Inflammatory macrophage (primary cell): ENCODE data around the gene NABP2.
"Not testable (repeated sequence)": the region's sequence is repeated elsewhere in the genome, so short reads cannot be mapped to it uniquely, and the experiment has no call there.

ENCODE experiments used
- DNase-seq, 2 donors: peaks; one replicate each; pipeline ENCODE4 v3.0.0-alpha.2; 2020 to 2022
- total RNA-seq, 18 experiments: gene quantifications; one replicate each; lab custom pipeline; 2026; ENCODE audit warnings: mixed read lengths in 6 of 18, inconsistent platforms in 2 of 18; lab: John Stamatoyannopoulos, UW

The NABP2 gene
- total RNA-seq: 4.8 to 19.3 (median 13.8) reads per million in 18 experiments

GRCh38 chr12:56224102-56224701 lies at the start of gene NABP2:
TSS of gene NABP2 (plus strand) at chr12:56224342. CDS start at chr12:56224857, 515 bp downstream.
- DNase-seq: peak; percentile 97

GRCh38 chr12:56178347-56178746 lies 45.8 kb upstream of the NABP2 start:
- DNase-seq: no peak

GRCh38 chr12:56186957-56187356 lies 37.2 kb upstream of the NABP2 start:
- no peak for DNase-seq

- DNase-seq: peak in 1 of 2 donors; percentile 11
Measured at GRCh38 chr12:56188131-56188777, 35.9 kb upstream of the NABP2 start.

GRCh38 chr12:56188778-56189098 lies 35.4 kb upstream of the NABP2 start:
- DNase-seq: no peak

- peak; percentile 87 to 94 for DNase-seq
Measured at GRCh38 chr12:56189099-56189917, 34.8 kb upstream of the NABP2 start, which contains the start of gene SMARCC2. TSS of gene SMARCC2 (minus strand) at chr12:56189483. CDS start at chr12:56189461, 22 bp downstream.

GRCh38 chr12:56189918-56190694 lies 34.0 kb upstream of the NABP2 start:
- peak; percentile 84 to 85 for DNase-seq

- no peak for DNase-seq
Measured at GRCh38 chr12:56190695-56191155, 33.4 kb upstream of the NABP2 start.

- DNase-seq: no peak
Measured at GRCh38 chr12:56192582-56192981, 31.6 kb upstream of the NABP2 start.

- peak; percentile 92 to 95 for DNase-seq
Measured at GRCh38 chr12:56193025-56193578, 31.0 kb upstream of the NABP2 start.

- DNase-seq: not testable (repeated sequence)
Measured at GRCh38 chr12:56196818-56197550, 27.2 kb upstream of the NABP2 start.

GRCh38 chr12:56197921-56198635 lies 26.1 kb upstream of the NABP2 start:
- no peak for DNase-seq

- DNase-seq: no peak
Measured at GRCh38 chr12:56198836-56199235, 25.3 kb upstream of the NABP2 start.

GRCh38 chr12:56202366-56202765 lies 21.8 kb upstream of the NABP2 start:
- DNase-seq: no peak

GRCh38 chr12:56202838-56203237 lies 21.3 kb upstream of the NABP2 start:
- DNase-seq: no peak

- no peak for DNase-seq
Measured at GRCh38 chr12:56204275-56204674, 19.9 kb upstream of the NABP2 start.

- peak in 1 of 2 donors; percentile 12 for DNase-seq
Measured at GRCh38 chr12:56205445-56205844, 18.7 kb upstream of the NABP2 start.

- peak; percentile 48 to 55 for DNase-seq
Measured at GRCh38 chr12:56206452-56207166, 17.5 kb upstream of the NABP2 start.

- DNase-seq: no peak
Measured at GRCh38 chr12:56208006-56208405, 16.1 kb upstream of the NABP2 start.

GRCh38 chr12:56212361-56212760 lies 11.8 kb upstream of the NABP2 start:
- no peak for DNase-seq
